ENCODE results near the gene FGF16. TPM values are rescaled to one million over a fixed set of nuclear protein-coding genes. Genes with fewer than 3 reads are reported as not detected.
A peak's percentile ranks its signal among the peaks of the same experiment; 100 is the strongest.

The FGF16 gene
- polyA plus RNA-seq, 3 donors, result not detected

DNA sequence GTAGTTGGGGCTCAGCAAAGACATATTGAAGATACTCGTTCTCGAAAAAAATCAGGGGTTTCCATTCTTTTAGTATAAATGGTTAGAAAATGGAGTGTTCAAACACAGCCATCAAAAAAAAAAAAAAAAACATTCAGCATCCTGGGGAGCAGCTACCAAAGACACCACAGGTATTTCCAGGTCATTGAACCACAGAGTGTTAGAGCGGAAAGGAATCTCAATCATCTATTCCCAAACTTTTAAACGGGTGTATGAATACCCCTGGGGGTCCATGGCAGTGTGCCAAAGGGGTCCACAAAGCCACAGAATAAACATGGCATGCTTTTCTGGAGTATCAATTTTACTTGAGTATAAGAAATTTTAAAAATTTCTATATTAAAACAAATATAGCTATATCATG is 6.9 kb upstream of the FGF16 start:
- intact Hi-C loops (cut with micrococcal nuclease), result no loop called here
- Histone ChIP-seq H3K4me3 (replicated peaks in 1 of 3; ENCODE audit: low read depth in 2 of 3, low read length in 3 of 3) (no peak overlapping the region), H2AFZ (ENCODE audit: insufficient read depth, low read depth, low read length, poor library complexity, severe bottlenecking) (no peak overlapping the region), H3K79me2 (ENCODE audit: insufficient read depth, low read length) (no peaks in the 10 kb centered on the region), H3K36me3 (replicated peaks in 1 of 2; ENCODE audit: control insufficient read depth in 1 of 2, insufficient read depth in 2 of 2, low read length in 2 of 2) (no peaks in the 10 kb centered on the region), H3K27ac (ENCODE audit: low read depth in 1 of 2, low read length in 2 of 2) (no peak overlapping the region), H3K27me3 (ENCODE audit: control insufficient read depth in 2 of 2, insufficient read depth in 2 of 2, low read length in 2 of 2) (no peaks in the 10 kb centered on the region), H4K20me1 (ENCODE audit: insufficient read depth, low read length) (no peaks in the 10 kb centered on the region), H3K9ac (ENCODE audit: insufficient read depth, low read length, poor library complexity, severe bottlenecking) (no peak overlapping the region), H3K9me3 (replicated peaks in 1 of 2; ENCODE audit: control insufficient read depth in 1 of 2, insufficient read depth in 1 of 2, low read length in 2 of 2) (no peaks in the 10 kb centered on the region), H3K4me2 (replicated peaks; ENCODE audit: extremely low read depth, low read length, poor library complexity, severe bottlenecking) (no peak overlapping the region), H3K4me1 (ENCODE audit: control insufficient read depth in 1 of 2, insufficient read depth in 2 of 2, low read length in 2 of 2) (peaks cover 0 to 4% of the 10 kb centered on the region in 2 donors)
- H3K27me3 Mint-ChIP-seq (ENCODE audit: low read depth in 3 of 3), result peaks cover 0 to 2% (median 2%) of the 10 kb centered on the region in 3 donors
- peaks cover 0 to 2% (median 0%) of the 10 kb centered on the region in 7 donors for H3K9me3 Mint-ChIP-seq
- no CpG with 5 or more reads among the region's 4 CpGs for WGBS (ENCODE audit: insufficient coverage)
- H3K4me1 Mint-ChIP-seq, result peaks cover 7% of the 10 kb centered on the region
- TF ChIP-seq, protein P1, sequence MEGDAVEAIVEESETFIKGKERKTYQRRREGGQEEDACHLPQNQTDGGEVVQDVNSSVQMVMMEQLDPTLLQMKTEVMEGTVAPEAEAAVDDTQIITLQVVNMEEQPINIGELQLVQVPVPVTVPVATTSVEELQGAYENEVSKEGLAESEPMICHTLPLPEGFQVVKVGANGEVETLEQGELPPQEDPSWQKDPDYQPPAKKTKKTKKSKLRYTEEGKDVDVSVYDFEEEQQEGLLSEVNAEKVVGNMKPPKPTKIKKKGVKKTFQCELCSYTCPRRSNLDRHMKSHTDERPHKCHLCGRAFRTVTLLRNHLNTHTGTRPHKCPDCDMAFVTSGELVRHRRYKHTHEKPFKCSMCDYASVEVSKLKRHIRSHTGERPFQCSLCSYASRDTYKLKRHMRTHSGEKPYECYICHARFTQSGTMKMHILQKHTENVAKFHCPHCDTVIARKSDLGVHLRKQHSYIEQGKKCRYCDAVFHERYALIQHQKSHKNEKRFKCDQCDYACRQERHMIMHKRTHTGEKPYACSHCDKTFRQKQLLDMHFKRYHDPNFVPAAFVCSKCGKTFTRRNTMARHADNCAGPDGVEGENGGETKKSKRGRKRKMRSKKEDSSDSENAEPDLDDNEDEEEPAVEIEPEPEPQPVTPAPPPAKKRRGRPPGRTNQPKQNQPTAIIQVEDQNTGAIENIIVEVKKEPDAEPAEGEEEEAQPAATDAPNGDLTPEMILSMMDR (IDR thresholded peaks at IDR 0.05), result no peak
- no peak overlapping the region for H3K27ac Mint-ChIP-seq
- no peak for DNase-seq
- H3K4me3 Mint-ChIP-seq, result no peak overlapping the region
- no peaks in the 10 kb centered on the region for H3K36me3 Mint-ChIP-seq

- TF ChIP-seq, protein P1 (IDR thresholded peaks at IDR 0.05), result no peak
- no peak overlapping the region for H3K9ac ChIP-seq (ENCODE audit: insufficient read depth, low read length, poor library complexity, severe bottlenecking)
- H3K4me1 ChIP-seq (ENCODE audit: control insufficient read depth in 1 of 2, insufficient read depth in 2 of 2, low read length in 2 of 2), result peaks cover 5 to 8% of the 10 kb centered on the region in 2 donors
- no peak overlapping the region for H3K4me2 ChIP-seq (replicated peaks; ENCODE audit: extremely low read depth, low read length, poor library complexity, severe bottlenecking)
- H3K36me3 ChIP-seq (replicated peaks in 1 of 2; ENCODE audit: control insufficient read depth in 1 of 2, insufficient read depth in 2 of 2, low read length in 2 of 2), result no peaks in the 10 kb centered on the region
- no peak for DNase-seq
- intact Hi-C loops (cut with micrococcal nuclease), result no loop called here
- peaks cover 13% of the 10 kb centered on the region for H3K4me1 Mint-ChIP-seq
- H3K9me3 Mint-ChIP-seq, result peaks cover 0 to 6% (median 0%) of the 10 kb centered on the region in 7 donors
- peak overlapping the region in 1 of 7 donors; percentile 54 for H3K27ac Mint-ChIP-seq
- H3K79me2 ChIP-seq (ENCODE audit: insufficient read depth, low read length), result no peaks in the 10 kb centered on the region
- no peak overlapping the region for H2AFZ ChIP-seq (ENCODE audit: insufficient read depth, low read depth, low read length, poor library complexity, severe bottlenecking)
- H3K9me3 ChIP-seq (replicated peaks in 1 of 2; ENCODE audit: control insufficient read depth in 1 of 2, insufficient read depth in 1 of 2, low read length in 2 of 2), result no peaks in the 10 kb centered on the region
- H4K20me1 ChIP-seq (ENCODE audit: insufficient read depth, low read length), result no peaks in the 10 kb centered on the region
- no peak overlapping the region for H3K4me3 Mint-ChIP-seq
- no peak overlapping the region for H3K27ac ChIP-seq (ENCODE audit: low read depth in 1 of 2, low read length in 2 of 2)
- H3K4me3 ChIP-seq (replicated peaks in 1 of 3; ENCODE audit: low read depth in 2 of 3, low read length in 3 of 3), result no peak overlapping the region
- H3K27me3 ChIP-seq (ENCODE audit: control insufficient read depth in 2 of 2, insufficient read depth in 2 of 2, low read length in 2 of 2), result peaks cover 2 to 5% of the 10 kb centered on the region in 2 donors
- H3K27me3 Mint-ChIP-seq (ENCODE audit: low read depth in 3 of 3), result peaks cover 5 to 8% (median 6%) of the 10 kb centered on the region in 3 donors
- no peaks in the 10 kb centered on the region for H3K36me3 Mint-ChIP-seq
- WGBS (ENCODE audit: insufficient coverage), result no CpG with 5 or more reads among the region's 1 CpG
Observed at GRCh38 chrX:77441033-77441432, 6.2 kb upstream of the FGF16 start.

Measured in CD14-positive monocyte (primary cell).